ENCODE results near the gene MS4A7.

The MS4A7 gene

GRCh38 chr11:60370811-60371298, 7.5 kb upstream of the MS4A7 start:
- DNase-seq (ENCODE audit: low read depth) = no peak

GRCh38 chr11:60371386-60371785, 6.9 kb upstream of the MS4A7 start:
- no peak for DNase-seq (ENCODE audit: low read depth)

GRCh38 chr11:60371854-60372253, 6.5 kb upstream of the MS4A7 start:
- DNase-seq (ENCODE audit: low read depth) = no peak

GRCh38 chr11:60372767-60373166, 5.6 kb upstream of the MS4A7 start:
- no peak for DNase-seq (ENCODE audit: low read depth)

GRCh38 chr11:60375316-60375715, 3.0 kb upstream of the MS4A7 start:
- no peak for DNase-seq (ENCODE audit: low read depth)

- DNase-seq (ENCODE audit: low read depth) = no peak
Observed at GRCh38 chr11:60376601-60377000, 1.7 kb upstream of the MS4A7 start.

GRCh38 chr11:60377401-60378136, 763 bp upstream of the MS4A7 start:
- no peak for DNase-seq (ENCODE audit: low read depth)

- no peak for DNase-seq (ENCODE audit: low read depth)
Observed at GRCh38 chr11:60389279-60389910, 11.1 kb downstream of the MS4A7 start.

- no peak for DNase-seq (ENCODE audit: low read depth)
Observed at GRCh38 chr11:60390419-60390818, 12.1 kb downstream of the MS4A7 start.

- DNase-seq (ENCODE audit: low read depth) = no peak
Observed at GRCh38 chr11:60392361-60392760, 14.0 kb downstream of the MS4A7 start.

GRCh38 chr11:60393016-60393415, 14.7 kb downstream of the MS4A7 start:
- no peak for DNase-seq (ENCODE audit: low read depth)

GRCh38 chr11:60394666-60395380, 16.5 kb downstream of the MS4A7 start:
- no peak for DNase-seq (ENCODE audit: low read depth)

GRCh38 chr11:60396382-60396781, 18.1 kb downstream of the MS4A7 start, which contains the start of gene MS4A14:
Gene MS4A14, plus strand, starts transcription at chr11:60396459. Its CDS starts 120 bp downstream, at chr11:60396579.
- no peak for DNase-seq (ENCODE audit: low read depth)

- DNase-seq (ENCODE audit: low read depth) = no peak
Observed at GRCh38 chr11:60396799-60397198, 18.5 kb downstream of the MS4A7 start.

GRCh38 chr11:60420015-60420414, 41.7 kb downstream of the MS4A7 start:
- no peak for DNase-seq (ENCODE audit: low read depth)

- DNase-seq (ENCODE audit: low read depth) = no peak
Observed at GRCh38 chr11:60422609-60423008, 44.3 kb downstream of the MS4A7 start.

- no peak for DNase-seq (ENCODE audit: low read depth)
Observed at GRCh38 chr11:60428517-60428916, 50.2 kb downstream of the MS4A7 start.

GRCh38 chr11:60429272-60429671, 50.9 kb downstream of the MS4A7 start, which contains the start of gene MS4A5:
Gene MS4A5, plus strand, starts transcription at chr11:60429572. Its CDS starts 103 bp downstream, at chr11:60429675.
- DNase-seq (ENCODE audit: low read depth) = no peak

- no peak for DNase-seq (ENCODE audit: low read depth)
Observed at GRCh38 chr11:60431251-60431650, 52.9 kb downstream of the MS4A7 start.

- DNase-seq (ENCODE audit: low read depth) = no peak
Observed at GRCh38 chr11:60433401-60433800, 55.1 kb downstream of the MS4A7 start.
